MM.1S (cell line): Measurements from ENCODE around the gene KCNK5.

Experiments
- DNase-seq: peaks from one replicate; pipeline ENCODE4 v3.0.0-alpha.2; 2015
- H2AFZ ChIP-seq: fragments of 300-600 bp; sonication (generic); 2 replicates; pipeline ENCODE4 v1.6.0; 2016; ENCODE audit warnings: antibody characterized with exemption, low read length
- H3F3A ChIP-seq: fragments of 300-600 bp; sonication (generic); 2 replicates; pipeline ENCODE4 v1.6.1; 2016; ENCODE audit warnings: mild to moderate bottlenecking, antibody characterized with exemption, low read length, moderate library complexity, mixed read lengths; ENCODE audit not compliant: insufficient read depth
- H3K27ac ChIP-seq: fragments of 300-600 bp; sonication (generic); 2 replicates; pipeline ENCODE4 v1.5.1; 2016; ENCODE audit warnings: mild to moderate bottlenecking, low read length
- H3K27me3 ChIP-seq: fragments of 300-600 bp; sonication (generic); replicated peaks from 2 replicates; pipeline ENCODE4 v1.6.0; 2016; ENCODE audit warnings: low read length; ENCODE audit not compliant: insufficient read depth
- H3K36me3 ChIP-seq: fragments of 300-600 bp; sonication (generic); replicated peaks from 2 replicates; pipeline ENCODE4 v1.6.1; 2016; ENCODE audit warnings: mild to moderate bottlenecking, low read length, mixed read lengths; ENCODE audit not compliant: insufficient read depth
- H3K4me1 ChIP-seq: fragments of 300-600 bp; sonication (generic); 2 replicates; pipeline ENCODE4 v1.6.1; 2016; ENCODE audit warnings: low read length, mixed read lengths
- H3K4me2 ChIP-seq: fragments of 300-600 bp; sonication (generic); 2 replicates; pipeline ENCODE4 v1.6.0; 2016; ENCODE audit warnings: low read depth, low read length
- H3K4me3 ChIP-seq: fragments of 300-600 bp; sonication (generic); 2 replicates; pipeline ENCODE4 v1.5.1; 2016; ENCODE audit warnings: low read length, mixed read lengths
- H3K79me2 ChIP-seq: fragments of 300-600 bp; sonication (generic); 2 replicates; pipeline ENCODE4 v1.6.1; 2016; ENCODE audit warnings: mixed run types, low read length, mixed read lengths
- H3K9ac ChIP-seq: fragments of 300-600 bp; sonication (generic); 2 replicates; pipeline ENCODE4 v1.6.1; 2016; ENCODE audit warnings: low read length, mixed read lengths
- H3K9me2 ChIP-seq: fragments of 300-600 bp; sonication (generic); replicated peaks from 2 replicates; pipeline ENCODE4 v1.6.1; 2016; ENCODE audit warnings: mild to moderate bottlenecking, low read length, mixed read lengths; ENCODE audit not compliant: insufficient read depth
- H3K9me3 ChIP-seq: fragments of 300-600 bp; sonication (generic); replicated peaks from 2 replicates; pipeline ENCODE4 v1.6.1; 2016; ENCODE audit warnings: mild to moderate bottlenecking, low read length, mixed read lengths; ENCODE audit not compliant: insufficient read depth
- H4K20me1 ChIP-seq: fragments of 300-600 bp; sonication (generic); 2 replicates; pipeline ENCODE4 v1.6.1; 2016; ENCODE audit warnings: mild to moderate bottlenecking, low read length, moderate library complexity, mixed read lengths; ENCODE audit not compliant: insufficient read depth
- CTCF ChIP-seq: fragments of 300-600 bp; sonication (generic); IDR thresholded peaks from 2 replicates; pipeline ENCODE4 v1.5.1; 2016; ENCODE audit warnings: antibody characterized with exemption, low read length, mixed read lengths
- EZH2 ChIP-seq: fragments of 300-600 bp; sonication (generic); optimal IDR thresholded peaks from 2 replicates; pipeline ENCODE3; 2017; ENCODE audit warnings: low read depth, mild to moderate bottlenecking, antibody characterized with exemption, low read length, mixed read lengths
- EZH2phosphoT487 ChIP-seq: fragments of 300-600 bp; sonication (generic); IDR thresholded peaks from 2 replicates; pipeline ENCODE4 v1.6.1; 2018; ENCODE audit warnings: antibody characterized with exemption, low read length

Gene KCNK5

DNA sequence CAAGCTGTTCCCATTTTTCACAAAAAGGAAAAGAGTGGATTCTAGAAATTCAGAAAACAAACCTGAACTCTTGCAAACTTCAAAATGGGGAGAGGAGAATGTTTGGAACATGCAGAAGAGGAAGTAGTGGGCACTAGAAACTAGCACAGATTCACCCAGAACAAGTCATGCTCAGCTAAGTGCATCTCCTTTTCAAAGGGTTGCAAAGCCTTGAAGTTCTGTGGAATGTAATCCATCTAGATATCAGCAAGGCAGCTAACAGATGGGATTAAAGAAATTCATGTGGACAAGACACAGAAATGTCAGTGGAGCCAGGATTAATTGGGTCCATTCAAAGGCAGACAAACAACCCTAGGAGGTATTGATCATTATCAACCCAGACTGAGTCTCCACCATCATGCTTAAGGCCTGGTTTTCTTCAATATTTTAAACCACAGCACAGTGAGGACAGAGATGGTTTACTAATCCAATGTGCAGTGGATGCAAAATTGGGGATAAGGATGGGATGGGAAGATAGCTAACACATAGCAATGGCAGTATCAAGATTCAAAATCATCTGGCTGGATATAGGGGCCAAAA is 31.3 kb downstream of the KCNK5 start:
- H3F3A ChIP-seq: no peaks in the 10 kb centered on the region
- no peaks in the 10 kb centered on the region for H3K9me3 ChIP-seq
- H3K79me2 ChIP-seq: no peaks in the 10 kb centered on the region
- no peaks in the 10 kb centered on the region for H3K9me2 ChIP-seq
- TF ChIP-seq EZH2phosphoT487: no peak
- no peak for TF ChIP-seq CTCF
- TF ChIP-seq EZH2: no peak
- H3K4me3 ChIP-seq: no peak overlapping the region
- DNase-seq: no peak
- no peaks in the 10 kb centered on the region for H3K36me3 ChIP-seq
- H3K4me1 ChIP-seq: no peaks in the 10 kb centered on the region
- H4K20me1 ChIP-seq: no peaks in the 10 kb centered on the region
- no peak overlapping the region for H3K27ac ChIP-seq
- no peak overlapping the region for H3K9ac ChIP-seq
- no peak overlapping the region for H3K4me2 ChIP-seq
- H3K27me3 ChIP-seq: no peaks in the 10 kb centered on the region
- no peak overlapping the region for H2AFZ ChIP-seq

DNA sequence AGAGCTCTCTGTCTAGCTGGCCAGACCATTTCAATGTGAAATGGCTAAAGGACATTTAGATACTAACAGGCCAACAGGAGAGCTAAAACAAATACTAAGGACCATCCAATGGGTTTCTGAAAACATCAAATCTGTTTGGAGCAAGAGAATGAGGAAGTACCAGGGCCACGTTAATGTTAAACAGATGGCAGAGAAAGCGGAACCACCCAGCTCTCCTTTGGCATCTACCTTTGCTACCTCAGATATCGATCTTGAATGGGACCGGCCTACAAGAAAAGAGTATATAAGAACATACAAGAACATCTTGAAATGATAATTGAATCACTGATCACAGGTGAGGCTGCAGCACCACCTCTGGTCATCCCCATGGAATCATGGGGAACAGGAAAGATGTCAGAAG is 31.8 kb downstream of the KCNK5 start:
- Histone ChIP-seq H3K4me3 (no peak overlapping the region), H3K9ac (no peak overlapping the region), H2AFZ (no peak overlapping the region), H3K79me2 (no peaks in the 10 kb centered on the region), H3K27me3 (no peaks in the 10 kb centered on the region), H3K4me2 (no peak overlapping the region), H3K27ac (no peak overlapping the region), H3K4me1 (no peaks in the 10 kb centered on the region), H3K9me2 (no peaks in the 10 kb centered on the region), H3K36me3 (no peaks in the 10 kb centered on the region), H3F3A (no peaks in the 10 kb centered on the region), H4K20me1 (no peaks in the 10 kb centered on the region), H3K9me3 (no peaks in the 10 kb centered on the region)
- TF ChIP-seq CTCF (no peak), EZH2phosphoT487 (no peak), EZH2 (no peak)
- no peak for DNase-seq

DNA sequence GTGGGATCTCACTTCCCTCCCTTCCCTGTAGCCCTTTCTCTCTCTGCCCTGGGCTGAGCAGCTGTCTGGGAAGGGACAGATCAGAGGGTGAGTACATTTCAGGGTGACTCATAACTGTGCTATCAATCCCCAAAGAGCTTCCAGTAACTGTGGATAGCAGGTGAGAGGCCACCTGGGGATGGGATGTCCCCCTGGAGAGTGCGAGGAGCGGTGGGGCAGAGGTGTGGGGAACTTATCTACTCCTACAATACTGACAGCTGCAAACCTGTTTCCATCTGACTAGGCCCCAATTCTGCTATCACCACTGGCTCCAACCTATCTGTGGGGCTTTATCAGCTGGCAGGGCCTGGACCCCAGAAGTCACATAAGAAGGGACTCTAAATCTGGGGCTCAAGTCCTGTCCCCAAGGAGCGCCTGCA is 32.6 kb downstream of the KCNK5 start:
- no peak overlapping the region for H3K27ac ChIP-seq
- H2AFZ ChIP-seq: no peak overlapping the region
- no peak for TF ChIP-seq EZH2
- TF ChIP-seq CTCF: no peak
- TF ChIP-seq EZH2phosphoT487: no peak
- H3K9me3 ChIP-seq: no peaks in the 10 kb centered on the region
- no peak overlapping the region for H3K4me2 ChIP-seq
- H3K9ac ChIP-seq: no peak overlapping the region
- H3K27me3 ChIP-seq: no peaks in the 10 kb centered on the region
- H3K79me2 ChIP-seq: no peaks in the 10 kb centered on the region
- no peak for DNase-seq
- no peaks in the 10 kb centered on the region for H3F3A ChIP-seq
- H3K9me2 ChIP-seq: no peaks in the 10 kb centered on the region
- H3K4me3 ChIP-seq: no peak overlapping the region
- H3K4me1 ChIP-seq: no peaks in the 10 kb centered on the region
- H3K36me3 ChIP-seq: no peaks in the 10 kb centered on the region
- H4K20me1 ChIP-seq: no peaks in the 10 kb centered on the region
